NCI-H1048 (cell line): ENCODE measurements around the gene FZD10.

Experiments used
- DNase-seq: peaks from one replicate; lab custom pipeline; 2025; lab: John Stamatoyannopoulos, UW

Gene FZD10, protein sequence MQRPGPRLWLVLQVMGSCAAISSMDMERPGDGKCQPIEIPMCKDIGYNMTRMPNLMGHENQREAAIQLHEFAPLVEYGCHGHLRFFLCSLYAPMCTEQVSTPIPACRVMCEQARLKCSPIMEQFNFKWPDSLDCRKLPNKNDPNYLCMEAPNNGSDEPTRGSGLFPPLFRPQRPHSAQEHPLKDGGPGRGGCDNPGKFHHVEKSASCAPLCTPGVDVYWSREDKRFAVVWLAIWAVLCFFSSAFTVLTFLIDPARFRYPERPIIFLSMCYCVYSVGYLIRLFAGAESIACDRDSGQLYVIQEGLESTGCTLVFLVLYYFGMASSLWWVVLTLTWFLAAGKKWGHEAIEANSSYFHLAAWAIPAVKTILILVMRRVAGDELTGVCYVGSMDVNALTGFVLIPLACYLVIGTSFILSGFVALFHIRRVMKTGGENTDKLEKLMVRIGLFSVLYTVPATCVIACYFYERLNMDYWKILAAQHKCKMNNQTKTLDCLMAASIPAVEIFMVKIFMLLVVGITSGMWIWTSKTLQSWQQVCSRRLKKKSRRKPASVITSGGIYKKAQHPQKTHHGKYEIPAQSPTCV

DNA sequence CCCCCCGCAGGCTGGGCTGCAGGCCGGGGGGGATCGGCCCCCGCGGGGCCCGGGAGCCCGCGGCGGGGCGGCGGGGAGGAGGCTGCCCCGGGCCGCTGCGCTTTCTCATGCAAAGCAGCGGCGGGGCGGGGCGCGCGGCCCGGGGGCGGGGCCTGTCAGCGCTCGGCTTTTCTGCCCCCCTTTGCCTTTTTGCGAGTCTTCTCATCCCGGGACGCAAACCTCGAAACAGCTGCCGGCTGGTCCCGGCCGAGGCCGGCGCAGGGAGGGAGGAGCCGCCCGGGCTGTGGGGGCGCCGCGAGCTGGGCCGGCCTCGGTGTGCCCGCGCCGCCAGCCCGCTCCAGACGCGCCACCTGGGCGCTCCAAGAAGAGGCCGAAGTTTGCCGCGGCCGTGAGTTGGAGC lies at the start of gene FZD10:
Gene FZD10, plus strand, starts transcription at position 198 of the 400 bp plus-strand sequence. CDS start 479 bp downstream, outside the sequence.
- no peak for DNase-seq

DNA sequence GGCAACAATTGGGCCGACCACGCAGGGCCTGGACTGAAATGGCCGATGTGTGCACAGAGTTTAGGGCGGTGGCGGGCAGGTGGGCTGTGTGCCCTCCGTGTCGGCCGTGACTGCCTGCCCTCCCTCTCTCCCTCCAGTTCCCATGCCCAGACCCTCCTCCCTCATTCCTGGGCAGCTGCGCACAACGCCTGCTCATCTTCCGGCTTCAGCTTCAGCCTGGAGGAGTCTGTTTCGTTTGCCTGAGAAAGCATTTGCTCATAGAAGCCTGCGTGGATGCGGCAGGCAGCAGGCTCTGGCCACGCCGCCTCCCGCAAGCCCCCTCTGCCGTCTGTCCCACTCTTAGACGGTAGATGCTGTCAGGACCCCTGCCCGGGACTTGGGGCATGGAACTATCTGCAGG lies 47.3 kb upstream of the FZD10 start:
- no peak for DNase-seq

DNA sequence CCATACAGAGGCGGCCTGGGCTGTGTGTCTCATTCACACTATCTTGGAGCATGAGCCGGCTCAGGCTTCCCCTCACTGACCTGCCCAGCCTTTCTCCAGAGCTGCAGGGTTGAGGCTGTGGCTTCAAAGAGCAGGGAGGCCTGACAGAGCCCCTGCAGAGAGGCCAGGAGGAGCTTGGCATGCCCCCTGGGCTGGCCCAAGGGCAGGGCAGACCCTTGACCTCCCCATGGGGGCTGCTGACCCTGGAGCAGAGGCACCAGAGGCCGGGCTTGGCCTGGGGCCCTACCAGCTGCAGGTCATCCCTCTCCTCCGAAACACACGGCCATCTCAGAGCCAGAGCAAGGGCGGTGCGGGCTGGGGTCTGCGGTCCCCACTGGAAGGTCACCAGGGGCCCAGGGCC lies 46.6 kb upstream of the FZD10 start:
- DNase-seq = no peak

DNA sequence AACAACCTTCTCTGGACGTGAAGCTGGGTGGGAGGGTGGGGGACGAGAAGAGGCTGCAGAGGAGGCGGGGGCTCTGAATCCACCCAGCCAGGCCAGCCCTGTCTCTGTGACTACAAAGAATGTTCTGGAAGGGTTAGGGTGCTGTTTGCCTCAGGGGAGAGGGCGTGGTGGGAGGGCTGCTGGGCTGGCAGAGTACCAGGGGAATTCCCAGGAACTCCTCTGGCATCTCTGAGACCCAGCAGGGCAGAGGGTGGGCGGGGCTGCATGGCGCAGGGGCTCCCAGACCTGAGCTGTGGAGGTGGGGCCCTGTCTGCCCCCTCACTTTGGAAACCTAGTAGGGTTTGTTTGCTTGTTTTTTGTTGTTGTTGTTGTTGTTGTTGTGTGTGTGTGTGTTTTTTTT lies 45.5 kb upstream of the FZD10 start:
- no peak for DNase-seq

DNA sequence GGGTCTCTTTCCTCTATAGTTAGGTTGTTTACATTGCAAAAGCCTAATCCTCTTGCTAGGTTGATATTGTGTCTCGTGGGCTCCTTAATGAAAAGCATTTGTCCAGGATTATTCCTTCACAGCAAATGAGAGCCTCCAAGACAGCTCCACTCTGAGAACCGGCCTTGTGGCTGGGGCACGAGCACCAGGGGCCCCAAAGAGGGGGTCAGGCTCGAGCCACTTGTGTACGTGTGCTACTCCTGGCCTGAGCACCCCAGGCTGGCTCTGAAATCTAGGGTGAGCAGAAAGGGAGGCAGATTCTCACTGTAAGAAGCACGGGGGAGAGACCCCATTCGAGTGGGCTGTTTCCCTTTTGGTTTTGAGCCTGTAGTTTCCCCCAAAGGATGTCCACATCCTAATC lies 45.0 kb upstream of the FZD10 start:
- DNase-seq = no peak

DNA sequence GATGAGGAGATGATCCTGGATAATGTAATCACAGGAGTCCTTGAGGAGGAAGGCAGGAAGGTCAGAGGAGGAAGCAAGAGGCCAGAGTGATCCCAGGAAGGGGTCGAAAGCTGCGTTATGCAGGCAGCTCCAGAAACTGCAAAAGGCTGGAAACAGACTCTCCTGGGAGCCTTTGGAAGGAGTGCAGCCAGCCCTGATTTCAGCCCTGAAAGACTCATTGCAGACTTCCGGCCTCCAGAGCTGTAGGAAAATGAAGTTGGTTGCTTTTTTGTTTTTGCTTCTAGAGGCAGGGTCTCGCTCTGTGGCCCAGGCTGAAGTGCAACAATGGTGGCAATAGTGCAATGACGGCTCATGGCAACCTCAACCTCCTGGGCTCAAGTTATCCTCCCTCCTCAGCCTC lies 44.6 kb upstream of the FZD10 start:
- no peak for DNase-seq

DNA sequence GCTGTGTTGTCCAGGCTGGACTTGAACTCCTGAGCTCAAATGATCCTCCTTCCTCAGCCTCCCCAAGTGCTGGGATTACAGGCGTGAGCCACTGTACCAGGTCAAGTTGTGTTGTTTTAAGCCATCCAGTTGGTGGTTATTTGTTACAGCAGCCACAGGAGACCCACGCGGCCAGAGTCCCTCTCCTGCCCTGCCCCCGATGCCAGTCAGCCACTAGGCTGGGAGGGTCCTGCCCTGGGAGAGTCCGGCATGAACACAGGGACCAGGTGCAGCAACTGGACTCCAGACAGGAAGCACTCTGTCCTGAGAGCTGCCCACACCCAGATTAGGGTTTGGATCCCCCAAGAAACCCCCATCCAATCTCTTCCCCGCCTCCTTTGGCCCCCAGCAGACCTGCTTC lies 44.1 kb upstream of the FZD10 start:
- DNase-seq = no peak

DNA sequence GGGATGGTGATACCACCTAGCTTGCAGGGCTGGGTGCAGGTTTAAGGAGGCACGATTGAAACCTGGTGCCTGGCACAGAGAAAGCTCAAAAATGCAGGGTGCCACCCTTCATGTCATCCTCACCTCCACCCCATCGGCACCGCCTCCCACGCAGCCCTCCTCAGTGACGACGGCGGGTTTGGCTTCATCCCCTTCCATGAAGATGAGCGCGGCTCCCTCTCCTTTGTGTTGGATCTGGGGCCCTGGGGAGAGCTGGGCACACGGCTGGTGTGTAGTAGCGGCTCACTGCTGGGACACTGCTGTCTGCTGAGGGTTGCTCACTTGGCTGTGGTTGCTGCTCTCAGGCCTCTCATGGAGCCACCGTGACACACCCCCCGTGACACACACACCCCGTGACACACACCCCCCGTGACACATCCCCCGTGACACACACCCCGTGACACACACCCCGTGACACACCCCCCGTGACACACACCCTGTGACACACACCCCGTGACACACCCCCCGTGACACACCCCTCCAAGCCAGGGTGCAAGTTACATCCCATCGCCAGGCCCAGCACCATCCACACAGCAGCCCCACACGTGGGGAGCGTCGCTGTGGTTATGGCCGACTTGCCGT lies 42.9 kb upstream of the FZD10 start:
- DNase-seq = no peak

DNA sequence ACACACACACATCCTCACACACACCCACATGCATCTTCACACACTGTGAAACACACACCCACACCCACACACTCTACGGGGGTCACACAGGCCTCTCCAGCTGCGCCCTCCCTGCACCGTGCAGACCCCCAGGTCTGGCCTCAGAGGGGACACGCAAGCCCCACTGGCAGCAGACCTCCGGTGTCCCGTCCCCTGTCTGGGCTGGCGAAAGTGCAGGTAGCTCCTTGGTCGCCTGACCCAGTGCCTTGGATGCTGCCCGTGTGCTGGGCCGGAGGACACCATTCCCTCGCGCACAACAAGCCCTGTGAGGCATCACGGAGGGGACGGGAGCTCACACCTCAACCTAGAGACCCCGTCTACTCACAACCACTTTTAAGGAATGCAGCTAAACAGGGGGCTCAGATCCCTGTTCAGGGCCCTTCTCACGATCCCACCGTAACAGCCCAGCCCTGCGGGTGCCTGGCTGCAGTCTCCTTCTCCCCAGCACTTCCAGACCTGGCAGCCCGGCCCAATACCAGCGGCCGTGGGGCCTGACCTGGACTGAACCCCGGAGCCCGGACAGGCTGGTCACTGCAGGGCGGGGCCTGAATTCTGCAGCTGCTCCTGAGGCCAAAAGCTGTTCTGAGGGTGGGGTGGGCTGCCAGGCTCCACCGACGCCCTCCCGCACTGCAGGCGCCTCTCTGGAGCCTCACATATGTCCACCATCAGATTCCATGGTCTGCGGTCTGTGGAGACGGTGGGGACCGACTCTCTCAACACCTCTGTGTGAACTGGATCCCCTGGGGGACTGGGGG lies 42.1 kb upstream of the FZD10 start:
- DNase-seq = no peak

DNA sequence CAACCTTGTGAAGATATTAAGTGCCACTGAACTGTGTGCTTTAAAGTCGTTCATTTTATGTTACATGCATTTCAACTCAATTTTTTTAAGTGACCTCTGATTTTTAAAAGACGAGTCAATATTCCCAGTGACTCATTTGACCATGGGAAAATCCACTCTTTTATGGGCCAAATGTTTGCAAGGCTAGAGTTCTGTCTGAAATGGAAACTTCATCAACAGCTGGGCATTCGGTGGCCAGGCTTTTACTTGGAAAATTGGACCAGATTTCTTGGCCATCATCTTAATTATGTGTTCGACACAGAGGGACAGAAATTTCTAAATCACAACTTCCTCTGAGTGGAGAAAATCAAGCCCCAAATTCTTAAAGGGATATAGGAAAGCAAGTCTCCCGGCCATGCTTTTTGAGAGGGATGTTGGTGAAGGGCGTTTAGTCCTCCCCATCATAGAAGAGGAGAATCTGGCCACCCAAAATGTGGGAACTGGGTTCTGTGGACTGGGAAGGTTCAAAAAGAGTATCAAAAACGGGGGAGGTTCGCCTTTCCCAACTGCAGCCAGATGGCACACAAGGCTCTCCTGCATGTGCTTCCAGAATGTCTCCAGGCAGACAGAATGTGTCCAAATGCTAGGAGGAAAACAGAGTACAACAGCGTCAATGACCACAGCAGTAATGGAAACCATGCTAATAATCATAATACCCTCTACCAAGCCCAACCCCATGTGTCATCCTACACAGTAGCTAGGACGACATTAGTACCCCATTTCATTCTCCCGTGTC lies 40.9 kb upstream of the FZD10 start:
- no peak for DNase-seq

DNA sequence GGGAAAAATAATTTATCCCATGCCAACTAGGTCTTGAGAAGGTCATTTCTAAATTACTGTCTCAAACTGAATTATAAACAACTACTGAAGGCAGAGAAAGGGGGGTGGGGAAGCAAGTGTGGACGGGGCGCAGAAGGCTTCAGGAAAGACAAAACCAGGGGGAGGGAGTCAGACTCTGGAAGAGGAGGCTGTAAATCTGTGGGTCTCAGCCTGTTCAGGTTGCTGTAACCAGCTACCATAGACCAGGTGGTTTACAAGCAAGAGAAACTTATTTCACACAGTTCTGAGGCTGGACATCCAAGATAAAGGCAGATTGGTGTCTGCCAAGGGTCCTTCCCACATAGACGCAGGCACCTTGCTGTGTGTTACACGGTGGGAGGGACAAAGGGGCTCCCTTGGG lies 39.9 kb upstream of the FZD10 start:
- DNase-seq = no peak

DNA sequence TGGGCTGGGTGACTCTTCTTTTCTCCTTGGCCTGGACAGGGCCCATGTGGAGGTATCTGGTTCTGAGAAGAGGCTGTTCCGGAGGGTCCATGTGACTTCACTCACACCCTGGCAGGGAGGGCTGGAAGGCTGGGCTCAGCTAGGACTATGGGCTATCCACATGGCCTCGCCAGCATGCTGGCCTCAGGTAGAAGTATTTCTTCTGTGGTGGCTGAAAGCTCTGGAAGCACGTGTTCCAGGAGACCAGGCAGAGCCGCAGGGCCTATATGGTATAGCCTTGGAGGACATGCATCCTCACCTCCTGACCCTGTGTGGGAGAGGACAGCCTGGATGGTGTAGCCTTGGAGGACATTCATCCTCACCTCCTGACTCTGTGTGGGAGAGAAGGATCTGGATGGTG lies 38.2 kb upstream of the FZD10 start:
- DNase-seq = no peak

DNA sequence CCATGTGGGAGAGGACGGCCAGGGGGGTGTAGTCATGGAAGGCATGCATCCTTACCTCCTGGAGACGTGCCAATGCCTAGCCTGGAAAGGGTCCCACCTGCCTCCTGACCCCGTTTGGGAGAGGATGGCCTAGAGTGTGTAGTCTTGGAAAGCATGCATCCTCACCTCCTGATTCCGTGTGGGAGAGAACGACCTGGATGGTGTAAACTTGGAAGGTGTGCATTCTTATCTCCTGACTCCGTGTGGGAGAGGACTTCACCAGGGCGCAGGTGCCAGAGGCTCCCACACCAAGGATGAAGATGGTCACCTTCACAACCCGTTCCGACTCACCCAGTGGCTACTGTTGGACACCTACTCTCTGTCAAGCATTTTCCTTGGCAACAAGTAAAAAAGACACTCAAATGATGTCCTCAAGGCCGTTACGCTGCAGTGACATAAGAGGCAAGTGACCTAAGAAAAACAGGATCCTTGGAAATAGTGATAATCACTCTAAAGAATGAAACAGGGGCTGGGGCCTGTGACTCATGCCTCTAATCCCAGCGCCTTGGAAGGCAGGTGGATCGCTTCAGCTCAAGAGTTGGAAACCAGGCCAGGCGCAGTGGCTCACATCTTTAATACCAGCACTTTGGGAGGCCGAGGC lies 37.5 kb upstream of the FZD10 start:
- DNase-seq = no peak

DNA sequence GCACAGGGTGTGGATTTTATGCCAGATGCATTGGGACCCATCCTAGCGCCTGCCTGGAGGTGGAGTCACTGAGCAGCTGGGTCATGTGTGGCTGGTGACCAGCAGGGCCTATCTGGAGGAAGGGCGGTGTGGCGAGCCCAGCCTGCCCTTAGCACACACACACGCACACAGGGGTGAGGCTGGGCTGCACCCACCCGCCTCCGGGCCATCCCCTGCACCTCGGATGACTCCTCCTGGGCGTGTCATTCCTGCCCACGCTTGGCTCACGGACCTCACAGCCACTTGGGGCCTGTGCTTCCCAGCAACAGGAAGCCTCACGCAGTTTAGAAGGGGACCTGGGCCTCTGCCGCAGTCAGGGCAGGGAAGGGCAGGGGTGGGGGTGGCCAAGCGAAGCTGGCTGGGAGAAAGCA lies 36.2 kb upstream of the FZD10 start:
- no peak for DNase-seq

DNA sequence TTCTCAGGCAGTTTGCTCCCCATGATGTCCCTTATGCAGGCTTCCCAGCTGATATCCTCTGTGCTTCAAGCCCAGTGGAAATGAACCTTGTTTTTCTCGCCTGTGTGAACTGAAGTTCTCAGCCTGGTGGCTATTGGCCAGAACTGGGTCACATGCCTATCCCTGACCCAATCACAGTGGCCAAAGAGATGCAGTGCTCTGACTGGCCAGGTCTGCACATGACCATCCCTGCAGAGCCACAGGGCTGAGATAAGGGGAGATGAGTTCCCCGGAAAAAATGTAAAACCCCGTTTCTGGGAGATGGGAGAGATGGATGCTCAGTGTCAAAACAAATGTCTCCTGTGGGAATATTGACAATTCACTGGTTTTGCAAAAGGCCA lies 34.7 kb upstream of the FZD10 start:
- no peak for DNase-seq

DNA sequence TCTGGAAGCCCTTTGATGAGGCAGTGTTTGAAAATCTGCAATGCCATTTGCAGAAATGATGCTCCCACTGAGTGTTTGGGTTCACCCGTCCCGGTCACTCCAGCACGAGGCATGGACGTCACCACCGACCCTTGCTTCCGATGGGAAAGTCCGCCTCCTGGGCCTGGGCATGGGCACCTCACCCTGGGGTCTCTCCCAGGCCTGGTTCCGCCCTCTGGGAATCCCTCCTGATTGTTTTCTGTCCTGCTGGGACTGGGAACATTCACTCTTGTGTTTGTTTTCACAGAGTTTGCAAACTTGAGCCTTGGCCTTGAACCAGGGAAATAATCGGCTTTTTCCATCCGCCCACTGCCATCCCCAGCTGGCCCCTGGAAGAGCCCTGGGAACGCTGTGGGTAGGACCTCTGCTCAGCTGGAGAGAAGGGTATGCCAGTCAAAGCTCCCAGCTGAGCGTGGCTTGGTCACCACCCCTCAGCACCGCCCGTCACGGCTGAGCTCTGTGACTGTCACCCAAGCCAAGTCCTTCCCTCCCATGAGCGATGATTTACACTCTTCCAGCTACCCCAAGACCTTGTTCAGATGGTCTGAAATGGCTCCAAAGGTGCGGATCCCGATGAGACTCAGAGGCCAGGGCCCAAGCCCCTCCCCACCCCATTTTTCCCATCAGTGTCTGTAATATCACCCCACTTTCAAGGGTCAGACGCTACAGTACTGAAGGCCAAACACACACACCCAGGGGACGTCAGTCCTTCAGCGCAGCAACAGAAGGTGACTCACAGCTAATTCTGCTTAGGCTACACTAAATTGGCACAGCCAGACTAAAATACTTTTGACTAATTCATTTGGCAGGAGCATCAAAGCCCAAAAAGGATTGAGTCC lies 34.1 kb upstream of the FZD10 start:
- DNase-seq = no peak

DNA sequence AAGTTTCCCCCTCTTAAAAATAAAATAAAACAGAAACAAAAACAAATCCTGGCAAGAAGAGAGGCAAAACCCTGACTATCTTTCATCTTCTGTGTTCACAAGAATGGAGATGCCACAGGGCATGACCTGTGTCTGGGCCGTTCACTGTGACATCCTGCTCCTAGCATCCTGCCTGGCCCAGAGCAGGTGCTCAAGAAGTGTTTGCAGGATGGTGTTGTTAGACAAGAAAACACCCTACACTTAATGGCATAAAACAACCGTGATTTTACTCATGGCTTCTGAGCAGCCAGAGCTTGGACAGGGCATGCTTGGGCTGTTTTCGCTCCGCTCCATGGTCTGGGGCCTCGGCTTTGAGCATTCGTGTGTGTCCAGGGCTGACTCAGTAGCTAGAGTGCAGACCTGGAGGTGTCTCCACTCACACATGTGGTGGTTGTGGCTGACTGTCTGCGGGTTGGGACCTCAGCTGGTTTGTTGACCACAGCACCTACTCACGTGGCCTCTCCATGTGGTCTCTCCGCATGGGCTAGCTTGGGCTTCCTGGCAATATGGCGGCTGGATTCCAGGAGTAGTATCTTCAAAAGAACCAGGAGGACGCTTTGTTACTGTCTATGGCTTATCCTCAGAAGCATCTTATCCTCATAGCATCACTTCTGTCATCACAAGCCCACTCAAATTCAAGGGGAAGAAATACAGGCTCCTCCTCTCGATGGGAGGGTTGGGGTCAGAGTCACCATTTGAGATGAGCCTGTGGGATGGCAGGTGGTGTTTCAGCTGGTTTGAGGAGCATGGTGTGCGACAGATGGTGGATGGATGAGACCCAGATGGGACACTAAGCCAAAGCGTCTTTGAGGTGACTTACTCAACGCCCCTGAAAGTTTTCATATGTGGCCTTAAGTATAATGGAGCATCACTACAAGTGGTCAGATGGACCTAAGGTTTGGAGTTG lies 33.2 kb upstream of the FZD10 start:
- DNase-seq = no peak

DNA sequence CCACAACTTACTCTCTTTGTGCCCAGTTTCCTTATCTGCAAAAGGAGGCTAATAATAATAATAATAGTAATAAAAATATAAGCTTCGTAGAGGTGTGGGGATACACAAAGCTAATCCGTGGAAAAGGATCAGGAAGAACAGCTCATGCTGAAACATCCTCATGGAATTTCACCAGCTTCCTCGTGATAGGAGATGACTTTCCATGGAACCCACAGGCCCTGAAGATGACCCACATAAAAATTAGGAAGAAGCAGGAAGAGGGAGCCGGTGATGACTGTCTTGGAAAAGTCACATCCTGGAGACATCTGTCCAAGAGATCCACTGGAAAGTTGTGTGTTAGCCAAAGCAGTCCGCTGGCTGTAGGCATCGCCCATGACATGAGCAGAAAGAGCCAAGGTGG lies 31.9 kb upstream of the FZD10 start:
- no peak for DNase-seq

DNA sequence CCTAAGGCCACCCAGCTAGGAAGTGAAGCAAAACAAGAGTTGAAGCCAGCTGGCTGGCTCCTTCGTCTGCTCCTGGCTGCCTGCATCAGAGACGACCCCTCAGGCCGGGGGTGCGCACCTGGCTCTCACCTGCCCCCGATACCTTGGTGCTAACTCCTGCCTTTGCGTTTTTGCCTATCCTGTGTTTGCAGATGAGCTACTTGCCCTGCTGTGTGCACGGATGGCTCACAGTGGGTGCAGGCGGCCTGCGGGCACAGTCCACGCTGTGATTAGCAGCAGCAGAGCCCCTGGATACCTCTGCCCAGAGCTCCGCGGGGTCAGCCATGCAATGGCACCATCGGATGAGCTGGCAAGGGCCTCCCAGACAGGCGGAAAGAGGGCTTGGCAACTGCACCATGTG lies 31.2 kb upstream of the FZD10 start:
- DNase-seq = no peak
